Fibroblast of skin of abdomen (primary cell): ENCODE measurements around the gene XYLB.
"Not testable (repeated sequence)": the region's sequence is repeated elsewhere in the genome, so short reads cannot be mapped to it uniquely, and the experiment has no call there.

Source experiments
- DNase-seq: peaks from one replicate; pipeline ENCODE4 v3.0.0-alpha.2; 2013

XYLB gene

GRCh38 chr3:38397320-38397719, 50.7 kb downstream of the XYLB start:
- DNase-seq, result peak; percentile 43

DNA sequence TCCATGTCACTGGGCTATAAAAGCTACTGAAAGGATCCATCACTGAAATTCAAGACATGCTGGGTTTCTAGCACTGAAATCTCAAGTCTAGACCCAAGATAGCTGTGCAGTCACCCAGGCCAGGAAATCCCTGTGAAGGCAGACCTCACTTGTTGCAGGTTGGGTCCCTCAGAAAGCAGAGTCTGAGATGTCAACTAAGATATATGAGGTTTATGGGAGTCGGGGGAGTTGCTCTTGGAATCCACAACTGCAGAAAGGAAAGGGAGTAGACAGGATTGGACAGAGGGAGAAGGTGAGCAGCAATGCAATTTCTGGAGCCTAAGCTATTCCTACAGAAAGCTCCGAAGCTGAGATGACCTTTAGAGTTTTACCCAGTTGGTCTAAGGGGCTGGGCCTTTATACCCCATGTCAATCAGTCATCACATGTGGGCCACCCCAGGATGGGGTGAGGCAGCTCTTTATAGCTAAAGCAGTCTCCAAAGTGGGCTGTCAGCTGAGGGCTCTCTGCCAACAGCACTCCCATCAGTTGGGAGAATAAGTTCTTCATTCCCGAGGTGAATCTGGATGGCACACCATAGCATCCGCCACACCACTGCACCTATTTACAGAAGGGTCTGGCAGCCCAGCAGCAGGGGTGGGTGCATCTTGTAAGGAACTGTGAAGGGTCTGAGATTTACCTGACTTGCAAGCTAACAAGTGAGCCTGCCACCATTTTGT, 54.8 kb downstream of the XYLB start:
- DNase-seq, result no peak

- peak; percentile 18 for DNase-seq
Observed at GRCh38 chr3:38404286-38404685, 57.7 kb downstream of the XYLB start.

DNA sequence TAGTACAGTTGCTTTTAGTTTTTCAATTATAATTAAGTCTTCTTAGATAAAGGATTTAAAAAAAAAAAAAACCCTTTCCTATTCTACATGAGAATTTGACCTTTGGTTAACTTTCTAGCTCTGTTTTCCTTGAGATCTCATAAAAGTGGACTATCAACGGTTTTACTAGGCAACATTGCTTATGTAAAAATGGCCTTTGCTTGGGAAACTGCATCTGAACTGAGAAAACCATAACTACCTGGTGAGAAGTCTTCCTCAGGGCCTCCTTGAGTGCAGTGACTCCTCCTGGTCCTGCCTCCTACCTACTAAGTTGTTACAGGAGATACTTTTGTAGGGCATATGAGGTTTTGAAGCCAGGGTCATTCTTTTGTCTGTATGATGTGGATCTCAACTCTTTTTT, 65.0 kb downstream of the XYLB start:
- no peak for DNase-seq

DNA sequence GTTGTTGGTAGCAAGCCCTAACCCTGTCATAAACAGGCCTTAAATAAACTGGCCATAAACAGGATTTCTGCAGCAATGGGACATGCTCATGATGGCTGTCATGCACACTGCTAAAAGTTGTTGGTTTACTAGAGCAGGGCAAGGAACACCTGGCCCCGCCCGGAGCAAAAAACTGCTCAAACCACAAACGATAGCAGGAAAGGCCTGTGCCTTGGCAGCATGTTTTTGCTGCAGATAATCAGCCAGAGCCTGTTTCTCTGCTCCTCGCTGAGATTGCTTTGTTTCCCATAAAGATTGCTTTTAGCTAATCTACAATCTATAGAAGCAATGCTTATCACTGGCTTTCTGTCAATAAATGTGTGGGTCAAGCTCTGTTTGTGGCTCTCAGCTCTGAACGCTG, 74.2 kb downstream of the XYLB start:
- DNase-seq, result not testable (repeated sequence)

GRCh38 chr3:38421679-38422336, 75.2 kb downstream of the XYLB start:
- no peak for DNase-seq

DNA sequence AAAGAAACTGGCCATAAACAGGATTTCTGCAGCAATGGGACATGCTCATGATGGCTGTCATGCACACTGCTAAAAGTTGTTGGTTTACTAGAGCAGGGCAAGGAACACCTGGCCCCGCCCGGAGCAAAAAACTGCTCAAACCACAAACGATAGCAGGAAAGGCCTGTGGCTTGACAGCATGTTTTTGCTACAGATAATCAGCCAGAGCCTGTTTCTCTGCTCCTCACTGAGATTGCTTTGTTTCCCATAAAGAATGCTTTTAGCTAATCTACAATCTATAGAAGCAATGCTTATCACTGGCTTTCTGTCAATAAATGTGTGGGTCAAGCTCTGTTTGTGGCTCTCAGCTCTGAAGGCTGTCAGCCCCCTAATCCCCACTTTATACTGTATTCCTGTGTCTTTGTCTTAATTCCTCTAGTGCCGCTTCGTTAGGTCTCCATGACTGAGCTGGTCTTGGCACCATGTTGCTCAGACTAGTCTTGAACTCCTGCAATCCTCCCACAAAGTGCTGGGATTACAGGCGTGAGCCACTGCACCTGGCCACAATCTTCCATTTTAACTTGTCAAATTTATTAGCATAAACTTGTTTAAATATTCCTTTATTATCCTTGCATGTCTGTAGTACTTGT, 80.3 kb downstream of the XYLB start:
- DNase-seq, result not testable (repeated sequence)

DNA sequence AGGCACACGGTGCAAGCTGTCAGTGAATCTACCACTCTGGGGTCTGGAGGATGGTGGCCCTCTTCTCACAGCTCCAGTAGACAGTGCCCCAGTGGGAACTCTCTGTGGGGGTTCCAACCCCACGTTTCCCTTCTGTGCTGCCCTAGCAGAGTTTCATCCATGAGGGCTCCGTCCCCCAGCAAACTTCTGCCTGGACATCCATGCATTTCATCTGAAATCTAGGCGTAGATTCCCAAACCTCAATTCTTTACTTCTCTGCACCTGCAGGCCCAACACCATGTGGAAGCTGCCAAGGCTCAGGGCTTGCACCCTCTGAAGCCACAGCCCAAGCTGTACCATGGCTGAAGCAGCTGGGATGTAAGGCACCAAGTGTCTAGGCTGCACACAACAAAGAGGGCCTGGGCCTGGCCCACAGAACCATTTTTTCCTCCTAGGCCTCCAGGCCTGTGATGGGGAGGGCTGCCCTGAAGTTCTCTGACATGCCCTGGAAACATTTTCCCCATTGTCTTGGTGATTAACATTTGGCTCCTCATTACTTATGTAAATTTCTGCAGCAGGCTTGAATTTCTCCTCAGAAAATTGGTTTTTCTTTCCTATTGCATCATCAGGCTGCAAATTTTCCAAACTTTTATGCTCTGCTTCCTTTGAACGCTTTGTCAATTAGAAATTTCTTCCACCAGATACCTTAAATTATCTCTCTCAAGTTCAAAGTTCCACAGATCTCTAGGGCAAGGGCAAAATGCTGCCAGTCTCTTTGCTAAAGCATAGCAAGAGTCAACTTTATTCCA, 86.5 kb downstream of the XYLB start:
- DNase-seq, result not testable (repeated sequence)

GRCh38 chr3:38433661-38434060, 87.1 kb downstream of the XYLB start:
- DNase-seq, result not testable (repeated sequence)

DNA sequence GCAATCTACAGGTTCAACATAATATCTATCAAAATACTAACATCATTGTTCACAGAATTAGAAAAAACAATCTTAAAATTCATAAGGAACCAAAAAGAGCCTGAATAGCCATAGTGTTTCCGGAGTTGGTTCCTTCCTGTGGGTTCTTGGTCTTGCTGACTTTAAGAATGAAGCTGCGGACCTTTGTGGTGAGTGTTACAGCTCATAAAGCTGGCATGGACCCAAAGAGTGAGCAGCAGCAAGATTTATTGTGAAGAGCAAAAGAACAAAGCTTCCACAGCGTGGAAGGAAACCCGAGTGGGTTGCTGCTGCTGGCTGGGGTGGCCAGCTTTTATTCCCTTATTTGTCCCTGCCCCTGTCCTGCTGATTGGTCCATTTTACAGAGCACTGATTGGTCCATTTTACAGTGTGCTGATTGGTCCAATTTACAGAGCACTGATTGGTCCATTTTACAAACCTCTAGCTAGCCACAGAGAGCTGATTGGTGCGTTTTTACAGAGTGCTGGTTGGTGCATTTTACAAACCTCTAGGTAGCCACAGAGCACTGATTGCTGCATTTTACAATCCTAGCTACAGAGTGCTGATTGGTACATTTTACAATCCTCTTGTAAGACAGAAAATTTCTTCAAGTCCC, 92.0 kb downstream of the XYLB start:
- DNase-seq, result peak; percentile 11

DNA sequence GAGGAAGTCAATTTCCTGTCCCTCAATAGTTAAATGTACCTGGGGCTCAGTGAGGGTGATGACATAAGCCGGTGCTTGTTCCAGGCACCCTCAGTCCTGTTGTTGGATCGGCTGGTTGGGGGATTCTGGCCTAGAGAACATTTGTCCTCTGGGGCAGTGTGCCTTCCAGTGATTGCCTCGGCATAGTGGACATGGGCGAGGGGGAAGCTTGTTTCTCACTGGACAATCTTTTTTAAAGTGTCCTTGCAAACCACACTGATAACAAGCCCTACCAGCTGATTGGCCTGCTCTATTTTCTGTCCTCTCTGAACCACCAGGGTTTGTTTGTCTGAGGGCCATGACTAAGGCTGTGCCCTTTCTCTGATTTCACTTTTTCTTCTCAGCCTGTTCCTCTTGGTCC, 96.6 kb downstream of the XYLB start:
- not testable (repeated sequence) for DNase-seq

- DNase-seq, result no peak
Observed at GRCh38 chr3:38446085-38446686, 99.6 kb downstream of the XYLB start.

- no peak for DNase-seq
Observed at GRCh38 chr3:38446812-38447211, 100.2 kb downstream of the XYLB start.

GRCh38 chr3:38450853-38451252, 104.3 kb downstream of the XYLB start:
- no peak for DNase-seq

DNA sequence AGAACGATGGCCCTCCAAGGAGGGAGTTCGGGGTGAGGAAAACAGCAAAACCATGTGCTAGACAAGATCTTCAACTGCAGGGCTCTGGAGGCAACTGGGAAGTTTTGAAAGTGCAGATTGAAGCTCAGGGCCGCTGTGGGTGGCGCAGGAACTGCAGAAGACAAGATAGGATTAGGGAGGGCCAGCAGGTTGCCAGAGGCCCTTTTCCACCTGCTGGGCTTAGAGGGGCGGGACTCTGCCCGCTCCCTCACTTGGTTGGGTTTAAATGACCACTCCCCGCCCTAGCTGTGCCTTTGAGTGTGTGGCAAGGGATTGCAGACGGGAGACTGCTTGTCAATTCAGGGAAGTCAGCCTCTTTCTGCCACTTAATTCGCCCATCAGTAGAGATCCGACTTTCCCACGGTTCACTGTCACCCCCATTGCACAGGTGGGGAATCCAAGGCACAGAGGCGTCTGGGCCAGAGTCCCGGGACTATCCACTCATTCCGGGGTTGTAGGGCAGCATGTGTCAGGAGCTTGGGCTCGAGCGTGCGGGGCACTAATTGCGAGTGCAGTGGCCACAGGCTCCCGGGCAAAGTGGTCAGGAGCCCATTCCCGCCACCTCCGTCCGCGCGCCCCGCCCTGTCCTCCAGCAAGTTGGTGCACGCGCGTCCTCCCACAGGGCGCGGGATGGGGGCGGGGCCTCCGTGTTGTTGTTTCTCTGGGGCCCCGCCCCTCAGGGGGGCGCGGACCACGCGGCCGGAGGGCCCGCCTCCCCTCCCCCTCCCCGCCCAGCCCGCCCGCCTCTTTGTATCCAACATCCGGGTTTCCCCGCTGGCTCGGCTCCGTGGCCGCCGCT, 106.7 kb downstream of the XYLB start, which contains the start of gene ACVR2B:
Gene ACVR2B (plus strand): TSS at position 816 of the 838 bp plus-strand sequence. CDS start 433 bp downstream, outside the sequence.
- DNase-seq, result peak; percentile 80

DNA sequence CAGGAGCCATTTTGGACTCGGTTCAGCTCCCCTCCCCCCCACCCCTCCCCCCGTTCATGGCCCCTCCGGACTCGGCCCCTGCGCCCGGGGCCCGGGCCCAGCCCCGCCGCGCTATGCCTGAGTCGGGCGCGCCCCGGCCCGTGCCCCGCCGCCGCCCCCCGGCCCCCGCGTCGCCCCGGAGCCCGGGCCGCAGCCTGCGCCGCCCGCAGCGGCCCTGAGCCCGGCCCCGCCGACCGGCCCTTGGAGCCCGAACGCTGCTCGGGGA, 107.3 kb downstream of the XYLB start:
- no peak for DNase-seq

GRCh38 chr3:38454178-38454883, 107.7 kb downstream of the XYLB start:
- DNase-seq, result peak; percentile 24

- peak; percentile 23 for DNase-seq
Observed at GRCh38 chr3:38454884-38455638, 108.5 kb downstream of the XYLB start.

DNA sequence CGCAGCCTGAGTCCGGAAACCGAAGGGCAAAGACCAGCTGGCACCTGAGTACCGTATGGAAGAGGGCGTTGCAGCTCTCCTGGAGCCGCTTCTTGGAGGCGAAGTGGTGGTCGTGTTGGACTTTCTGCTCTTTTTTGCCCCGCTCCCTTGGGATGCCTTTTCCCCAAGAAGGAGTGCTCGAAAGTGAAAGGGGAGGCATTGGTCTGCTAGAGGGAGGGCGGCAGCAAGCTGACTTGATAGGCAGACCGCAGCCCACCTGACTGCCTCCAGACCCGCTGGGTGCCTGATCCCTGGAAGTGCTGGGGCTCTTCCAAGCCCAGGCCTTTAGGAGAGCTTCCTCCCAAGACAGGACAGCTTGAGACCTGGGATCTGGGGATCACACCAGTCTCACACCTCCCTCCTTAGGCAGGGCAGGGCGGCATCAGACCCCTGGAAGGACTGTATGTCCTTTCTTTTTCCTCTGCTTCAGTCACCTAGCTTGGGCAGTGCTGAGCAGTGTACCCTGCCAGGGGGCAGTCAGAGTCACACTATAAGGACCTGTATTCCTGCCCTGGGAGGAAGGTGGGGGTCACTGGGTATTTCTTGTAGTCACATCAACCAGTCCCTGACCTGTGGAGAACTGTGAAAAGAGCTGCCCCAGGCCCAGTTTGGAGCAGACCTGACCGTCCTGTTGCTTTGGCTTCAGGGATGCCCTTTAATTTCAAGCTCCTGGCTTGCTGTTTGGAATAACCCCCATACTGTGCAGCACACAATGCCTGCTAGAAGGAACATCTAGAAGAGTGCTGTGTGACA, 109.2 kb downstream of the XYLB start:
- DNase-seq, result peak; percentile 9
